Inferior parietal cortex (tissue), 1 donor: ENCODE results near the gene SLC28A1.

Experiments used
- DNase-seq: peaks from one replicate; pipeline ENCODE4 v3.0.0-alpha.2; 2016; ENCODE audit errors: extremely low spot score

SLC28A1 gene

DNA sequence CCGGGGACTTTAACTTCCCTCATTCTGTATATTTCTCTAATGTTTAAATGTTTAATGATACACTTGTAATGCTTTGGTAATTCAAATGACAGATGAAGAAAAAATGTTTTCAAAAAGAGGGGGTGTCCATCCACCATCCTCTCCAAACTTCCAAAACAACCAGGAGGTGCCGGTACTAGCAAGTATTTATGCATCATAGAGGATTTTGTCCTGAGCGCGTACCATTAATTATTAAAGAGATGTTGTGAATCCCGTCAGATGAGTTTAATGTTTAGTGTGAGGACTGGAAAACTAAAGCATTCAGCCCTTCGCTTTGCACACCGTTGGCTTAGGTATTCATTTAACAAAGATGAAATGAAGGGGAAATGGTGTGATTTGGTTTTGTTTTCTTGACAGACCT lies 1.3 kb downstream of the SLC28A1 start:
- no peak for DNase-seq

DNA sequence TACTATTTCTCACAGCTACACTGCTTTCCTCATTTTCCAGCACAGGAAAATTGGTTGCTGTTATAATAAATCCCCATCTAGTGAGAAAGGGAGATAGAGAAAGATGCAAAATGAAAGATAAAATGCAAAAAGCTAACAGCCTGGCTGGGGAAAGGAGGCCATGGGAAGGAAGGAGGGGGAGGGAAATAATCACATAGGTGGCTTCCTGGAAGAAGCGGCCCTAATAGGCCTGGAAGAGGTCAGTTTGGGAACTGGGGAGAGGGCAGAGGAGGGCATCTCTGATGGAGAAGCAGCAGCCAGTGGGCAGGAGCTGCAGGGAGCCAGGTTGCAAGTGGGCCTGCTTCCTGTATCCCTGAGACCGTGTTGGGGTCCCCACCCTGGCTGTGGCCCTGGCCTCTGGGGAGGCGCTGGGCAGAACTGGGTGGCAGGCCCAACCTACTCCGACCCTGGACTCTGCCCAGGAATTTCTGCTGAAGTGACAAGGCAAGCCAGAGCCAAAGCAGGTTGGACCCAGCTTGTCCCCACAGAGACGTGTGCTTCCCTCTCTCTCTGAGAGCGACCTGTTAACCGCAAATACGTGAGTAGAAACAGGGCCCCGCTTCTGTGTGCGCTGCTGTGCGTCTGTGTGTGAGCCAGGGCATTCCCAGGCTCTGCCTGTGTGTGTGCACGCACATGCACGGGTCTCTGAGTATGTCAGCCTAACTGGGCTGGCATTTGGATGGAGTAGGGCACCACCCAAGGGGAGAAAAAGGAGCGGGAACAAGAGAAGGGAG lies 1.9 kb downstream of the SLC28A1 start:
- no peak for DNase-seq

DNA sequence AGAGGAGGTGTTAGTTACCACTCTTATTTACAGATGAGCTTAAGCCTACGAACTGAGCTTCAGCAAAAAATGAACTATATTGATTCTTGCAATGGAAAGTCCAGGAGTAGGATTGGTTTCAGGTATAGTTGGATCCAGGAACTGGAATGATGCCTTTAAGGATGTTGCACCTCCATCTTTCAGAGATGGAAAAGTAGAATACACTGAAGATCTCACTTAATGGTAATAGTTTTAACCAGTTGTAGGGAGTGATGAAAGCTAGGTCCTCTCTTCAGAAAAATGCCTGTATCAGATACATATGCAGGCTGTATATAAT lies 2.5 kb downstream of the SLC28A1 start:
- DNase-seq: no peak

DNA sequence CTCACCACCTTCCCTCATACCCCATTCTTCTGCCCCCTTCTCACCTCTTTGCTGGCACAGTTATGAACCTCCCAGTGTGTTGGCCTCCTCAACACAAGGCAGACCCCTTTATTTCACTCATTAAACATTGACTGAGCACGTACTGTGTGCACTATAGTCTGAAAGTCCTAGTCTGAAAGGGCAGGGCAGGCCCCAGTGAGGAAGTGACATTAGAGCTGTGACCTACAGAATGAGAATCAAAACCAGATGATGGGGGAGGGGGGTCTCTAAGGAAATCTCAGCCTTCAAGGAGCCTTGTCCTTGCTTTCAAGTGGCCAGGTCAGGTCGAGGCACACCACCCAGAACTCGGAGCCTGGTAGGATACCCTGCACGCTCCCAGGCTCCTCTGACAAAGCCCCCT lies 3.5 kb downstream of the SLC28A1 start:
- no peak for DNase-seq

DNA sequence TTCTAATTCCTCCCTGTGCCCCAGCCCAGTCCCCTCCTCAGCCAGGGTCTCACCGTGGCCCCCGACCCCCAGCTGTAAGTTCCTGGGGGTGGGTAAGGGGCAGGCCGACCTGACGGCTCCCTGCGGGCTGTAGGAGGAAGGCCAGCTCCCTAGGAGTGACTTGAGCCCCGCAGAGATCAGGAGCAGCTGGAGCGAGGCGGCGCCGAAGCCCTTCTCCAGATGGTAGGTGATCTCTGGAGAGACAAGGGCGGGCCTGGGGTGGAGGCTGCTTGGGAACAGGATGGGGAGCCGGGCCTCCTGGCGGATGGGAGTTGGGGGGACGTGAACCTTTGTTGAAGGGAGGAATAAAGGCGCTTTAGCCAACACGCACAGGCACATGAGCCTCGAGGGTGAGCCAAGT lies 4.2 kb downstream of the SLC28A1 start:
- DNase-seq: no peak

DNA sequence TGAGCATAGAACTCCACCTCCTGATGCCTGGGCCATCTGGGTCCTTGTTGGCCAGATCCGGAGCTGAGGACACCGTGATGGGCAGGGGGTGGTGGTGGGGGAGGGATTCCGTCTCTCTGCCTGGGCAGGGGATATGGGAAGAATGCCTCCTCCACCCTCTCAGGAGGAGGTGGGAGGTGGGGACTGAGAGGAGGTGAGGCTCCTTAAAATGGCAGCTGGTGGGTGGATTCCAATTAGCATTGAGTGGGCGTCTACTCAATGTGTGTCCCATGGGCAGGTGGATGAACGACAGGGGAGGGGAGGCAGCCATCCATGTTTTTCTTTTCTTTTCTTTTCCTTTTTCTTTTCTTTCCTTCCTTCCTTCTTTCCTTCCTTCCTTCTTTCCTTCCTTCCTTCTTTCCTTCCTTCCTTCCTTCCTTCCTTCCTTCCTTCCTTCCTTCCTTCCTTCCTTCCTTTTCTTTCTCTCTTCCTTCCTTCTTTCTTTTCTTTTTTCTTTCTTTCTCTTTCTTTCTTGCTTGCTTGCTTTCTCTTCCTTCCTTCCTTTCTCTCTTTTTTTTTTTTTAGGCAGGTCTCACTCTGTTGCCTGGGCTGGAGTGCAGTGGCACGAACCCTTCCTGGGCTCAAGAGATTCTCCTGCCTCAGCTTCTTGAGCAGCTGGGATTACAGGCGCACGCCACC lies 5.0 kb downstream of the SLC28A1 start:
- DNase-seq: no peak

DNA sequence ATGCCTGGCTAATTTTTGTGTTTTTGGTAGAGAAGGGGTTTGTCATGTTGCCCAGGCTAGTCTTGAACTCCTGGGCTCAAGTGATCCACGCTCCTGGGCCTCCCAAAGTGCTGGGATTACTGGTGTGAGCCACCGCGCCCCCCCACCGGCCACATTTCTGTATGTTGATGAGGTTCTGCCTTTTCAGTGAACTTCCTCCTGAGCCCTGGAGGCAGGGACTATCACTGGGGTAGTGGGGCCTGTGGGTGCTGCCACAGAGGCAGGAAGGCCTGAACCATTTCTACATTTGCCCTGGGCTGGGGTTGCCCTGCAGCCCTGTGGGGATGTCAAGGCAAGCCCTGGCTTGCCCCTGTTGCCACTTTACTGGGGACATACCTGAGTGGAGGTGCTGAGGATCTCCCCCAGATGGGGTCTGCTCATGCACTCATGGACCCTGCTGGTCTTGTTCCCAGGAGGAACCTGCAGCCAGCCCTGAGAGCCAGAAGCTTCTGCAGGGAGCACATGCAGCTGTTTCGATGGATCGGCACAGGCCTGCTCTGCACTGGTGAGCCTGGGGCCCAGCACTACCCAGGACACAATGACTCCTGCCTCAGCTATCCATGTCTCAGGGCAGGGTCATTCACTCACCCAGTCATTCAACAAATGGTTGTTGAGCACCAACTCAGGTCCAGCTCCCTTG lies 5.7 kb downstream of the SLC28A1 start:
- DNase-seq: no peak

DNA sequence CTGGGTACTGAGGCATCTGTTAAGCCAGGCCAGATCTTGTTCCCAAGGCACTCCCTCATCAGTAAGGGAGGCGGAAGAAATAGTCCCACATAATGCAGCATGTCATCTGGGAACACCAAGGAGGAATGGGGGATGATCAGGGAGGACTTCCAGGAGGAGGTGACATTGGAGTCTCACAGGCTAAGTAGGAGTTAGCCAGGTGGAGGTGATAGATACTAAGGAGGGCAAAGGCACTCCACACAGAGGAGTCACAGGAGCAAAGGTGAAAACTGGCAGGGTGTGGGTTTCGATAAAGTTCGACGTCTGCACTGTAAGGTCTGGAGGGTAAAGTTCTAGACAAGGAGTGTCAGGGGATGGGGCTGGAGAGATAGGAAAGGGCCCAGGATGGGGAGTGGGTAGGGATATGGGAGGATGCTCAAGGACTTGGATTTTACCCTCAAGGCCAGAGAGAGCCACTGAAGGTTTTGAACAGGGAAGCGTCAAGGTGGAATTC lies 6.3 kb downstream of the SLC28A1 start:
- no peak for DNase-seq

DNA sequence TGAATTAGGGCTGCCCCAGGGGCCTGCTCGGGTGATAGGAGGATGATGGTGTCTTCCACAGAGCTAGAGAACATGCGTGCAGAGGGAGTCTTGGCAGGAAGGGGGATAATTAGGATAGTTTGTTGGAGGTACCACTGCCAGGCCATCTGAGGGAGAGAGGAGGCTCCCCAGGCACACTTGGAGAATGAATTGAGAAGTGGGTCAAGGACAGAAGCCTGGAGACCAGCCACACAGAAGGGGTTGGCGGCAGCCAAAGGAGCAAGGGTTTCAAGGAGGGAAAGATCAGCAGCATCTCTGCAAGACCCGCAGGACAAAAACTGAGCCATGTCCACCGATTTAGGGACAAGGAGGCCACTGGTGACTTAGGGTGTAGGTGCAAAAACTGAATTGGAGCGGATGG lies 6.9 kb downstream of the SLC28A1 start:
- DNase-seq: no peak

DNA sequence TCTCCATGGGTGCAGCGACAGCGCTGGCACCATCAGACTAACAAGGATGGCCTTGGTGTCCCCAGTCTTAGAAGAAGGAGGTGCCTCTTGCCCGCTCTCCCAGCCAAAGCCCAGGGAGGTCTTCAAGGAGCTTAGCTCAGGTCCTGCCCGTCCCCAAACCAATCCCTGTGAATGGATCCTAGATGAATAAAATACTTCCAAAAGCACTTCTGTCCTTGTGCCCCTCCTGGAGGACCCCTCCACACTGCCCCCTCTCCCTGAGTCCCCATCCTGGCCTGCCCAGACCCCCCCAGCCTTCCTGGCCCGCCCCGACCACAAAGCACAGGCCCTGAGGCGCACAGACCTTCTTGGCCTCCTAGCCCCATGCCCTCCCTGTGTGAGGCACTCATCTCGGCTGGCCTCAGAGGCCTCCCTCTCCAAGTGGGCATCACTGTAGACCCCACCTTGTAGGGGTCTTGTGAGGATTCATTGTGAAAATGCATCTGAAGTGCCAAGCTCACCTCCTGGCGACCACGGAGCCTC lies 8.4 kb downstream of the SLC28A1 start:
- no peak for DNase-seq

DNA sequence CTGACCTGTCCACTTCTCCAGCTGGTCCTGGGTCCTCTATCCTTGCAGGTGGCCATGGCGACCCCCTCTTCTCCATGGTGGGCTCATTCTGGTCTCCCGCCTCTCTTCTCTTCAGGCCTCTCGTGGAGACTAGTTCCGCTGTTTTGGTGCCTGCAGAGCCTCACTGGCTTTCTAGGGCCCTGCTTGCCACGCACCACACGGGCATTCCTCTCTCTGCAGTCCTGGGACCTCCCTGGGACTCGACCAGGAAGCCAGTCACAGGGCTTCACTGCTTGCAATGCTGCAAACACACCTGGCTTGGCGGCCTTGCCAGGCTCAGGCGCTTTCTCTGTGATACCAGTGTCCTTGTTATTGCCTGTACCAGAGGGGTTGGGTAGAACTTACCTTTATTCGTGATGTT lies 9.1 kb downstream of the SLC28A1 start:
- no peak for DNase-seq

DNA sequence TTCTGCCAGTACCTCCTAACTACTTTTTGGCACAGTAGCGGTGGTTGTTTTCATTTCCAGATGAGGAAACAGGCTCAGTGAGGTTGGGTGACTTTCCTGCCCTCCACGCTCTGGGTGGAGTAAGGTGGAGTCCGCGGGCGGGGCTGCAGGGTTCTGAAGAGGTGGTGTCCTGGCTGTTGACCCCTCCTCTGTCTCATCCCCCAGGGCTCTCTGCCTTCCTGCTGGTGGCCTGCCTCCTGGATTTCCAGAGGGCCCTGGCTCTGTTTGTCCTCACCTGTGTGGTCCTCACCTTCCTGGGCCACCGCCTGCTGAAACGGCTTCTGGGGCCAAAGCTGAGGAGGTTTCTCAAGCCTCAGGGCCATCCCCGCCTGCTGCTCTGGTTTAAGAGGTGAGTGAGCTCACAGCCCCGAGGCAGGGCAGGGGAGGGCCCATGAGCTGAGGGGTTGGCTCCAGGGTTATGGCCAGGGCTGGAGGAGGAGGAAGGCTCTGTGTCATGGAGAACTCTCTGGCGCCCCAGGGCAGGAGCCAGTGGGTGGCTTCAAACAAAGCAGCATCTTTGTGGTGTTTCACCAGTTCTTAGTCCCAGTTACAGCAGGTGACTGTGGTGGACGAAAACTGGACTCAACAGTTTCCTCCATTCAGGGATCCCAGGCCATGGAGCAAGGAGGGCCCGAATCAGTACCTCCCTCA lies 10.4 kb downstream of the SLC28A1 start:
- DNase-seq: no peak

DNA sequence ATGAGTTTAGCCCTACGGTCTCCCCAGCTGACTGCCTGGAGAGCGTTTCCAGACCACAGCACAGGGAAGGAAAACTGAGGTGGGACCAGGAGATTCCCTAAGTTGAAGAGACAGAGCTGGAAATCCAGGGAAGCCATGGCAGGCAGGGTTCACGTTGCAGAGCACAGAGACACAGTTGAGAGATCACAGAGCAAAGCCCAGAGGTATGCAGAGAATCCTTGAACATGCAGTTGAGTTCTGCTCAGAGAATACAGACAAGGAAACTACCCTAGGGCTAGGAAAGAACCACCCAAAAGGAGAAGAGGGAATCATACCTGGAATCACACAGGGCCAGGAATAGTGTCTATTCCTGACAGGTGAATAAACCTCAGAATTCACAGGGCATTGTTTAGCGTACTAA lies 14.3 kb downstream of the SLC28A1 start:
- DNase-seq: no peak

DNA sequence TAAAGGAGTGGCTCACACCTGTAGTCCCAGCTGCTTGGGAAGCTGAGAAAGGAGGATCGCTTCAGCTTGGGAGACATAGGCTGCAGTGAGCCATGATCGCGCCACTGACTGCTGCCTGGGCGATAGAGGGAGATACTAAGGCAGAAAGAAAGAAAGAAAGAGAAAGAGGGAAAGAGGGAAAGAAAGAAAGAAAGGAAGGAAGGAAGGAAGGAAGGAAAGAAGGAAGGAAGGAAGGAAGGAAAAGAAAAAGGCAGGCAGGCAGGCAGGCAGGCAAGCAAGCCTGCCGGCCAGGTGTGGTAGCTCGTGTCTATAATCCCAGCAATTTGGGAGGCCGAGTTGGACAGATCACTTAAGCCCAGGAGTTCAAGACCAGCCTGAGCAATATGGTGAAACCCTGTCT lies 15.3 kb downstream of the SLC28A1 start:
- DNase-seq: no peak

DNA sequence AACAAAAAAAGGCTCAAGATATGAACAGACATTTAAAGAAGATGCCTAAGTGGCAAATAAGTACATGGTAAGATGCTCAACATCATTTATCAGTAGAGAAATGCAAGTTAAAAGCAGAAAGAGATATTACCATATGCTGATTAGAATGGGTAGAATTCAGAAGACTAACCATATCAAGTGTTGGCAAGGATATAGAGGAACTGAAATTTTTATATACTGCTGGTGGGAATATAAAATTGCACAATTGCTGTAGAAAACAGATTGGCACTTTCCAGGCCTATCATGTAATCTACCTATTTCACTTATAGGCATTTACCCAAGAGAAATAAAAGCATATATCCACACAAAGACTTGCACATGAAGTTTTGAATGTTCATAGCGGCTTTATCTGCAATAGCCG lies 17.1 kb downstream of the SLC28A1 start:
- DNase-seq: no peak

DNA sequence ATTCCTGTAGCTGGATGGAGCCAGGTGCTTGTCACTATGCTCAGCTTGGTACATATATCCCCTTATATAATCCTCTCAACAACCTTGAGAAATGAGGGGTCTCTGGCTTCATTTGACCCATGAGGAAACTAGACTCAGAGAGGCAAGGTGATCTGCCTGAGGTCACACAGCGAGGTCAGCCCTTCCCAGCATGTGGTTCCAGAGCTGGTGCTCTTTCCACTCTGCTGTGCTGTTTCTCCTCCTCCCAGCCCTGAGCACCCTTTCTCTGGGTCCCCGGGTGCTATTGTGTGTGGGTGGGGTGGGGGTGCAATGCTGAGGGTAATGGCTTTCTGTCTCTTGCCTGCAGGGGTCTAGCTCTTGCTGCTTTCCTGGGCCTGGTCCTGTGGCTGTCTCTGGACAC lies 19.3 kb downstream of the SLC28A1 start:
- no peak for DNase-seq

DNA sequence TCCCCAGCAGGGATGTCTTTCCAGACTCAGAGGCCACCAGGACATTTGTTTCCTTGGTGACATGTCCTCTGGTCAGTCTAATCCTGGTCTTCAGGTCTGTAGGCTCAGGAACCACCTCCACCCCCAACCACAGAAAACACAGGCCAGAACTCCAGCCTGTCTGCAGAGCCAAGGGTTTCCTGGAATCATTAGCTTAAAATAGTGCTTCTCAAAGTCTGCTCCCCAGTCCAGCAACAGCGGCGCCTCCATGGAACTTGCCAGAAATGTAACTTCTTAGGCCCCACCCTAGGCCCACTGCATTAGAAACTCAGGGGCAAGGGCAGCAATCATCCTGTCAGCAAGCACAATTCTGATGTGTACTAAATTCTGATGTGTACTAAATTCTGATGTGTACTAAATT lies 20.0 kb downstream of the SLC28A1 start:
- no peak for DNase-seq

DNA sequence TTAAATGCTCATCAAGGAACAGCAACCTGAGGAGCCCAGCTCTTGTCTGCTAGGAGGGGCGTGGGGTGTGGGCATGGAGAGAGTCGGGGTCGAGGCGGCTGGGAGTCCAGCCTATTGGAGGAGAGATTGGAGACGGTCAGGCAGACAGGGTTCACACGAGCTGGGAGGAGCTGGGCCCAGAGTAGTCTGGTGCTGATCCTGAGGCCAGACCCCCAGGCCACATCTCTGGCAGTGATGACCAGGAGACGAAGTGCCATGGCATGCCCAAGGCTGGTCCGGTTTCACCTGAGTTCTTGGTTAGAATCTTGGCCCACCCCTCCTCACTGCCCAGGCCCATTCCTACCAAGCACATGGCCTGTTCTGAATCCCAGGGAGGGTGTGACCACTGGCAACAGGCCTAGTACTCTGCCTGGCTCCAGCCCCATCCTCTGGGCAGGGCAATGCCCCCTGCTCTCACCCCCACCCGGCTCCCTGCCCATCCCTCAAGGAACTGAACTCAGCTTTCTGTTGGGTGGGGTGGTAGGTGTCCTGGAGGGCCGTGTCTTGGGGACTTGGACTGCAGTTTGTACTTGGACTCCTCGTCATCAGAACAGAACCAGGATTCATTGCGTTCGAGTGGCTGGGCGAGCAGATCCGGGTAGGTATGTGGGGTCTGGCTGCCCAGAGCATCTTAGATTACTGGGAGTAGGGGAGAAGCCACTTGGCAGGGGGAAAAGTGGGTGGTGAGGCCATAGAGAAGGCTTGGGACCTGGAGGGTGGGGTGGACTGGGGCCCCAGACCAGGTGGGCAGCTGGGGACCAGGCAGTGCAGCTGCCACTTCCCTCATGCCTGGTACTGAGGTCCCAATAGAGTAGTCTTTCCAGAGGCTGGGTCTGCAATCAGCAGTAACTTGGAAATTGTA lies 20.8 kb downstream of the SLC28A1 start:
- no peak for DNase-seq

DNA sequence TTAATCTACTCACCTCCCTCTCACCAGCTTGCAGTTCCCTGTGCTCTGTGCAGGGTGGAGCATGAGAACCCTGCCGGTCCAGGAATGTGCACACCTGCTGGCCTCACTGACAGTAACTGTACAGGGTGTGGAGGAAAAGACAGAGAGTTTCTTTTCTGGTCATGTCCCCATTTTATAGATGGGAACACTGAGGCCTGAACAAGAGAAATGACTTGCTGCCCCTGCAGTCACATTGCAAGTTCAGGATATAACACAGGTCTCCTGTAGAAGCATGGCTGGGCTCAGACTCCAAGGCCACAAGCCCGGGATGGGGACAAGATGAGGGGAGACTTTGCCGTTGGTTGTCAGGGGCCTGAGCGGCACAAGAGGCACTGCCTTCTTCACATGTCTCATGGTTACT lies 23.3 kb downstream of the SLC28A1 start:
- DNase-seq: no peak

DNA sequence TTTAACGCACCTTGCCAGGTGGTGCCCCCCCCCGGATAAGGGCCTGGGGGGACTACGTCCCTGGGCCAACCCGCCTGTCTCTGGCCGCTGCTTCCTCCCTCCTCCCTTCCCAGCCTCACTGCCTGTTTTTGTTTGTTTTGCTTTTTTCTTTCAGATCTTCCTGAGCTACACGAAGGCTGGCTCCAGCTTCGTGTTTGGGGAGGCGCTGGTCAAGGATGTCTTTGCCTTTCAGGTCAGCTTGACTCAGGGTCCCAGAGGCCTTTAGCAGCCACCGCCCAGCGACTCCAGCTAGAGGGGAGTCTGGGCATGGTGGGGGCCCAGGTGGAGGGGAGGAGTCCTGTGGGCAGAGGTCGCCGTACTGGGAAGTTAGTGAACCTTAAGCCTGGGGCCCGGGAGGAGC lies 24.1 kb downstream of the SLC28A1 start:
- DNase-seq: no peak

DNA sequence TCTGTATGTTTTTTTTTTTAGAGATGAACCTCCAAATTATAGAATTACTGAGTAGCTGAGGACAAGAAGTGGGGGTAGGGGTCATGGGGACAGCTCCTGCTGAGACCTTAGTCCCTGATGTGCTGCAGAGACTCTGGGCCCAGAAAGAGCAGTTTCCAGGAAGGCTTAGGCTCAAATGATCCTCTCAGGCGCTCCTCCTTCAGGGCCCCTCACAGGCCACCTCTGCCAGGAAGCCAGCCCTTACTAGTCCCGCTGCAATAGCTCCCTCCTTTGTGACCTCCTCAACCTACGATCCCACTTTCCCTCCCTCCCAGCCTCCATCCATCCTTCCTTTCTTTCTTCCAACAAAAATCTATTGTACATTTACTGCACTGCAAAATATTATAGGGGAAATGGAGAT lies 24.6 kb downstream of the SLC28A1 start:
- DNase-seq: no peak
